ENCODE results near the gene RDM1. TPM values are rescaled to one million over a fixed set of nuclear protein-coding genes. Genes with fewer than 3 reads are reported as not detected.

RDM1 gene
- total and polyA plus RNA-seq, 9 donors = 0.33 TPM; not detected in 8

- Histone ChIP-seq H3K27me3 (no peaks in the 10 kb centered on the region), H3K4me1 (ENCODE audit: insufficient read depth) (no peaks in the 10 kb centered on the region), H3K9me3 (no peaks in the 10 kb centered on the region), H3K4me3 (no peak overlapping the region), H3K36me3 (no peaks in the 10 kb centered on the region), H3K27ac (no peak overlapping the region)
- 71 to 82% (median 78%) methylated on average over 3 of the region's 3 CpGs for WGBS, 3 donors
- no peak for DNase-seq
- TF ChIP-seq CTCF (IDR thresholded peaks at IDR 0.05) = no peak
- no peak for TF ChIP-seq EP300 (IDR thresholded peaks at IDR 0.05)
- TF ChIP-seq POLR2A (IDR thresholded peaks at IDR 0.05) = no peak
- intact Hi-C loops (cut with DNase I) = no loop called here
Measured at GRCh38 chr17:35915153-35915964, 15.2 kb downstream of the RDM1 start.

- Histone ChIP-seq H3K9me3 (no peaks in the 10 kb centered on the region), H3K4me3 (no peak overlapping the region), H3K27ac (no peak overlapping the region), H3K4me1 (ENCODE audit: insufficient read depth) (no peaks in the 10 kb centered on the region), H3K27me3 (no peaks in the 10 kb centered on the region), H3K36me3 (no peaks in the 10 kb centered on the region)
- DNase-seq = no peak
- intact Hi-C loops (cut with DNase I) = no loop called here
- 80 to 98% (median 93%) methylated on average over 1 of the region's 1 CpG for WGBS, 3 donors
- TF ChIP-seq EP300 (IDR thresholded peaks at IDR 0.05) (no peak), CTCF (IDR thresholded peaks at IDR 0.05) (no peak), POLR2A (IDR thresholded peaks at IDR 0.05) (no peak)
Measured at GRCh38 chr17:35914354-35914753, 16.2 kb downstream of the RDM1 start.

- no peak for DNase-seq
- TF ChIP-seq EP300 (IDR thresholded peaks at IDR 0.05) = no peak
- no peak for TF ChIP-seq POLR2A (IDR thresholded peaks at IDR 0.05)
- TF ChIP-seq CTCF (IDR thresholded peaks at IDR 0.05) = no peak
- Histone ChIP-seq H3K4me3 (no peak overlapping the region), H3K9me3 (no peaks in the 10 kb centered on the region), H3K27ac (no peak overlapping the region), H3K4me1 (ENCODE audit: insufficient read depth) (no peaks in the 10 kb centered on the region), H3K27me3 (no peaks in the 10 kb centered on the region), H3K36me3 (no peaks in the 10 kb centered on the region)
- intact Hi-C loops (cut with DNase I) = no loop called here
- whole genome bisulfite sequencing, 3 donors = 80 to 94% (median 85%) methylated on average over 4 of the region's 4 CpGs
Measured at GRCh38 chr17:35913609-35914008, 17.0 kb downstream of the RDM1 start.

DNA sequence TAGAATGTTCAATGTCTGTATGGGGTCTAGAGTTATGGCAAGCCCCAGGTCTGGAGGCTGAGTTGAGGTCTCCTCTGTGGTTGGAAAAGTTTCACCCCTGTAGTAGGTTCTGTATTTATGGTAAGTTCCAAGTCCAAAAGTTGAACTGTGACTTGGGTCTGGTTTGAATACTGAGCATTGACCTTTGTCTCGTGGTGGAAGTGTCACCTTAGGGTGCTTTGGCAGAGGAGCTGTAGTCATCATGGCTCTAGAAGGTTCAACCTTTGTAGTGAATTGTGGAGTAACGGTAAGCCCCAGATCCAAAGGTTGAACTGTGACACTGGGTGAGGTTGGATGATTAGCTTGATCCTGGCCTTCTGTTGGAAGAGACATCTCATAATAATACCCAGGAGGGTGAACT is 17.6 kb downstream of the RDM1 start:
- TF ChIP-seq CTCF (IDR thresholded peaks at IDR 0.05) (no peak), POLR2A (IDR thresholded peaks at IDR 0.05) (no peak), EP300 (IDR thresholded peaks at IDR 0.05) (no peak)
- WGBS, 3 donors = 70 to 82% (median 82%) methylated on average over 2 of the region's 2 CpGs
- H3K27me3 ChIP-seq = no peaks in the 10 kb centered on the region
- no peaks in the 10 kb centered on the region for H3K4me1 ChIP-seq (ENCODE audit: insufficient read depth)
- H3K27ac ChIP-seq = no peak overlapping the region
- intact Hi-C loops (cut with DNase I) = no loop called here
- H3K9me3 ChIP-seq = no peaks in the 10 kb centered on the region
- no peaks in the 10 kb centered on the region for H3K36me3 ChIP-seq
- H3K4me3 ChIP-seq = no peak overlapping the region
- no peak for DNase-seq
